GM12878 (cell line): Measurements from ENCODE around the gene RARB. TPM values are rescaled to one million over a fixed set of nuclear protein-coding genes. Genes with fewer than 3 reads are reported as not detected.

Experiments
- ATAC-seq: fragments of 200-7000 bp; cut with Tn5 transposase; 3 replicates; pipeline ENCODE4 v1.9.1; 2020; ENCODE audit warnings: mild to moderate bottlenecking, moderate library complexity
- BruUV-seq: library from RNA; stranded (reverse); fragments of 400-500 nt; replicated peaks from 2 replicates; lab custom pipeline; 2021; lab: Mats Ljungman, UMichigan
- CTCF ChIA-PET: fragments of 300-600 bp; sonication (Branson Sonifier 250); formaldehyde crosslinking; extraction: SDS; loops from one replicate; lab custom pipeline; 2021; ENCODE audit warnings: inconsistent platforms; lab: Yijun Ruan, JAX
- POLR2A ChIA-PET: fragments of 350-600 bp; formaldehyde crosslinking; extraction: SDS; loops from one replicate; lab custom pipeline; 2021; ENCODE audit warnings: inconsistent platforms; lab: Charles Lee
- RAD21 ChIA-PET: fragments of 300-600 bp; sonication (Branson Sonifier 250); formaldehyde crosslinking; loops from one replicate; lab custom pipeline; 2023; ENCODE audit warnings: antibody characterized with exemption; ENCODE audit not compliant: unreplicated experiment; lab: Charles Lee
- SMC1A ChIA-PET: fragments of 300-600 bp; sonication (Branson Sonifier 250); formaldehyde crosslinking; loops from one replicate; lab custom pipeline; 2023; ENCODE audit not compliant: unreplicated experiment, uncharacterized antibody; lab: Charles Lee
- DNase-seq: peaks from one replicate; pipeline ENCODE4 v3.0.0-alpha.2; 2011; ENCODE audit warnings: low read depth, low spot score
- FAIRE-seq: peaks from 3 replicates; lab custom pipeline; 2011; peaks lifted over from hg19 to GRCh38; lab: Jason Lieb, UNC
- H2AFZ ChIP-seq: 2 replicates; pipeline ENCODE4 v1.6.0; 2011; ENCODE audit warnings: low read depth, low read length, control low read depth; ENCODE audit not compliant: control insufficient read depth
- H3K27ac ChIP-seq: 2 replicates; pipeline ENCODE4 v1.5.1; 2011; ENCODE audit warnings: control low read depth; ENCODE audit not compliant: control insufficient read depth, insufficient read depth
- H3K27me3 ChIP-seq, 2 experiments: replicated peaks in 1 of 2; 2 replicates each; pipeline versions ENCODE4 v1.6.0 to v1.6.1; 2011; ENCODE audit warnings: low read length in 1 of 2; ENCODE audit not compliant: control insufficient read depth in 2 of 2, insufficient read depth in 2 of 2
- H3K36me3 ChIP-seq, 2 experiments: 2 replicates each; pipeline ENCODE4 v1.5.1; 2011; ENCODE audit warnings: low read length in 1 of 2; ENCODE audit not compliant: control insufficient read depth in 2 of 2, insufficient read depth in 2 of 2
- H3K4me1 ChIP-seq: 2 replicates; pipeline ENCODE4 v1.6.1; 2011; ENCODE audit warnings: mild to moderate bottlenecking, low read length, moderate library complexity, mixed read lengths; ENCODE audit not compliant: control insufficient read depth, insufficient read depth
- H3K4me2 ChIP-seq: 2 replicates; pipeline ENCODE4 v1.6.0; 2011; ENCODE audit warnings: control low read depth; ENCODE audit not compliant: control insufficient read depth, insufficient read depth
- H3K4me3 ChIP-seq: fragments of 200-600 bp; sonication (generic); 2 replicates; pipeline ENCODE4 v1.5.1; 2016
- H3K79me2 ChIP-seq: 2 replicates; pipeline ENCODE4 v1.6.0; 2011; ENCODE audit warnings: low read length; ENCODE audit not compliant: control insufficient read depth, insufficient read depth
- H3K9ac ChIP-seq: 2 replicates; pipeline ENCODE4 v1.8.0; 2011; ENCODE audit warnings: low read length, control low read depth, mixed read lengths; ENCODE audit not compliant: control insufficient read depth, insufficient read depth
- H3K9me3 ChIP-seq: replicated peaks from 3 replicates; pipeline ENCODE4 v1.5.1; 2011; ENCODE audit warnings: mild to moderate bottlenecking, low read length; ENCODE audit not compliant: control insufficient read depth, insufficient read depth
- H4K20me1 ChIP-seq: 2 replicates; pipeline ENCODE4 v1.6.0; 2011; ENCODE audit not compliant: control insufficient read depth, insufficient read depth
- IRF5 ChIP-seq: fragments of 450-650 bp; IDR thresholded peaks from 2 replicates; pipeline ENCODE4 v1.6.1; 2017; ENCODE audit warnings: borderline replicate concordance
- NFIC ChIP-seq: IDR thresholded peaks from 2 replicates; pipeline ENCODE4 v1.6.1; 2012; ENCODE audit warnings: low read depth, mild to moderate bottlenecking, inconsistent platforms, low read length, moderate library complexity
- SMAD5 ChIP-seq: IDR thresholded peaks from 2 replicates; pipeline ENCODE4 v1.6.1; 2016; ENCODE audit warnings: antibody characterized with exemption, low read depth
- SMARCA5 ChIP-seq: fragments of 450-650 bp; IDR thresholded peaks from 2 replicates; pipeline ENCODE4 v1.6.1; 2017; ENCODE audit warnings: mild to moderate bottlenecking
- TAF1 ChIP-seq: IDR thresholded peaks from 2 replicates; pipeline ENCODE4 v1.6.1; 2011; ENCODE audit warnings: mild to moderate bottlenecking, low read depth, low read length, borderline replicate concordance
- ZNF207 ChIP-seq: fragments of 450-650 bp; IDR thresholded peaks from 2 replicates; pipeline ENCODE4 v1.6.1; 2014; ENCODE audit warnings: antibody characterized with exemption, mild to moderate bottlenecking, borderline replicate concordance
- WGBS: methylation state at CpG from one replicate; pipeline ENCODE4 v1.1.6; 2016; ENCODE audit warnings: low lambda C conversion rate; ENCODE audit not compliant: insufficient replicate concordance, insufficient coverage; ENCODE audit errors: missing lambda C conversion rate; 5-methylcytosine and 5-hydroxymethylcytosine counted together
- in situ Hi-C: fragments of 300-500 bp; cut with MboI; formaldehyde crosslinking; loops from 9 replicates; pipeline ENCODE4 v1.14.3; 2018; ENCODE audit warnings: mixed read lengths
- intact Hi-C: fragments of 100-400 bp; cut with micrococcal nuclease; formaldehyde crosslinking; loops from one replicate; pipeline ENCODE4 v1.14.2; 2022; ENCODE audit not compliant: unreplicated experiment
- polyA plus RNA-seq, 11 experiments: library from polyadenylated mRNA; depleted of rRNA in 4 of 11; unstranded in 6 of 11; stranded (reverse) in 5 of 11; fragments of >200 nt; fragmentation: Nextera tagmentation in 4 of 11; fragmentation: Illumina TruSeq in 1 of 11; extraction: Ambion mirVana in 4 of 11; extraction: Trizol in 1 of 11; gene quantifications; 1 replicate in 1 of 11; 2 replicates in 10 of 11; pipeline versions ENCODE4 v1.2.1 to v1.2.3, GENCODE V29; 2011 to 2016; ENCODE audit warnings: inconsistent platforms in 2 of 11, missing spikeins in 2 of 11, low read depth in 1 of 11
- total RNA-seq, 4 experiments: library from RNA; depleted of rRNA in 3 of 4; stranded (reverse); fragments of >200 nt in 3 of 4; fragmentation: Illumina TruSeq in 1 of 4; extraction: Trizol in 1 of 4; gene quantifications; 2 replicates each; pipeline versions ENCODE4 v1.2.1 to v1.2.3, GENCODE V29; 2013 to 2021
- TF ChIP-seq, protein P1 (sequence below): IDR thresholded peaks from 2 replicates; pipeline ENCODE4 v1.6.1; 2011; ENCODE audit warnings: low read depth, mild to moderate bottlenecking, low read length, moderate library complexity, borderline replicate concordance; ENCODE audit errors: extremely low read depth

Gene RARB
- total and polyA plus RNA-seq, 10 of the 15 experiments (the other 5 are each of a cell fraction or from before 2014, with no cell fraction given), result 0.05 to 0.06 TPM; not detected in 8

DNA sequence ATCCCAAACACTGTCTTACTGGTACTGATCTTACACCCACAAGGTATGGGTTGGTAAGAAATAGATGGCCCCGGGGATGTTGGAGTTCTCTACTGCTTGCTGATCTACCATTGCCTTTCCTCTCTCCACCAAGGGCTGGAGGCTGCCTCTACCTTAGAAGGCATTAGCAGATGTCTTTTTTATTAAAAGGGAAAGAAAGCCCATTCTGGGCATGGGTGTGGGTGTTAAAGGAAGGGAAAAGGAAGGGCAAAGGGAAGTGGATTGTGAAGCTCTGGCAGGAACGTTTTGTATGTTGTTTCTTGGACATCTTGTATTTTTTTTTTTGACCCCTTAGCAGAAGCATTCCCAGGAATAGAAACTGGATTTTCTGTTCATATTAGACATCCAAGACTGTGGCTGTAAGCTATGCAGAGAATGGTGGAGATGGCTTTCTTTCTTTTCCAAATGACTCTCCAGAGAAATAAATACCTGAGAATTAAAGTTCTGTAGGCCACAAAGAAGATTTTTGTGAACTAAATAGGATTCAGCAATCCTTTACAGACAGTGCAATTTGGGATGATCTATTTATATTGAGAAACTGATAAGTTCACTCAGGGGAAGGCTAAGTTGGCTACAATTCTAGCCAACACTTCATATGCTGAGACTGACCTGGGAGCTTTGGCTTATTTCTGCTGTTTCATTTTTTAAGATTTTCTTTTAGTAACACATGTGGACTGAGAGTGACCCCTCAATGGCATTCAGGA lies 127.8 kb downstream of the RARB start:
- Histone ChIP-seq H3K4me1 (no peaks in the 10 kb centered on the region), H3K4me2 (no peak overlapping the region), H3K9ac (no peak overlapping the region), H3K9me3 (no peaks in the 10 kb centered on the region), H3K4me3 (no peak overlapping the region), H3K36me3 (no peaks in the 10 kb centered on the region), H3K27me3 (no peaks in the 10 kb centered on the region), H4K20me1 (no peaks in the 10 kb centered on the region), H3K27ac (no peak overlapping the region), H3K79me2 (no peaks in the 10 kb centered on the region), H2AFZ (no peak overlapping the region)
- TF ChIP-seq SMARCA5 (no peak), IRF5 (no peak), SMAD5 (no peak), TAF1 (no peak), ZNF207 (no peak), NFIC (no peak)
- TF ChIP-seq, protein P1, sequence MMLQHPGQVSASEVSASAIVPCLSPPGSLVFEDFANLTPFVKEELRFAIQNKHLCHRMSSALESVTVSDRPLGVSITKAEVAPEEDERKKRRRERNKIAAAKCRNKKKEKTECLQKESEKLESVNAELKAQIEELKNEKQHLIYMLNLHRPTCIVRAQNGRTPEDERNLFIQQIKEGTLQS, result no peak
- WGBS, result 0% methylated on average over 2 of the region's 2 CpGs
- POLR2A ChIA-PET, result no interaction called here
- FAIRE-seq (no peak), ATAC-seq (no peak), DNase-seq (no peak)
- SMC1A ChIA-PET, result interaction anchor here (0.5 to 1.4 kb wide), 3 partner anchors 8 to 306 kb away, joined by 3 to 4 read pairs (median 4); no protein-coding TSS in a partner anchor
- intact Hi-C loops (no loop called here), in situ Hi-C loops (no loop called here)
- RAD21 ChIA-PET, result no interaction called here
- no TSS peak for BruUV-seq
- CTCF ChIA-PET, result no interaction called here
